ENCODE data around the gene PXYLP1.
A peak's percentile ranks its signal among the peaks of the same experiment; 100 is the strongest.
"Not testable (repeated sequence)": the region's sequence is repeated elsewhere in the genome, so short reads cannot be mapped to it uniquely, and the experiment has no call there.

Gene PXYLP1

GRCh38 chr3:141231101-141231951 lies at the start of gene PXYLP1:
Gene PXYLP1 (plus strand): TSS chr3:141231825. CDS start chr3:141260176, 28,351 bp downstream.
- peak; percentile 93 to 96 for DNase-seq

- no peak for DNase-seq
Measured at GRCh38 chr3:141183606-141184005, 48.0 kb upstream of the PXYLP1 start.

GRCh38 chr3:141184430-141184829 lies 47.2 kb upstream of the PXYLP1 start:
- DNase-seq: no peak

- DNase-seq: no peak
Measured at GRCh38 chr3:141191097-141191749, 40.4 kb upstream of the PXYLP1 start.

GRCh38 chr3:141192345-141192744 lies 39.3 kb upstream of the PXYLP1 start:
- peak; percentile 99 to 100 for DNase-seq

GRCh38 chr3:141193066-141193830 lies 38.4 kb upstream of the PXYLP1 start:
- DNase-seq: no peak

GRCh38 chr3:141201122-141201521 lies 30.5 kb upstream of the PXYLP1 start:
- DNase-seq: no peak

GRCh38 chr3:141202682-141203081 lies 28.9 kb upstream of the PXYLP1 start:
- no peak for DNase-seq

- no peak for DNase-seq
Measured at GRCh38 chr3:141203866-141204265, 27.8 kb upstream of the PXYLP1 start.

GRCh38 chr3:141204343-141204742 lies 27.3 kb upstream of the PXYLP1 start:
- DNase-seq: no peak

- DNase-seq: not testable (repeated sequence)
Measured at GRCh38 chr3:141211306-141211705, 20.3 kb upstream of the PXYLP1 start.

- DNase-seq: no peak
Measured at GRCh38 chr3:141212101-141212500, 19.5 kb upstream of the PXYLP1 start.

GRCh38 chr3:141212555-141212954 lies 19.1 kb upstream of the PXYLP1 start:
- no peak for DNase-seq

- no peak for DNase-seq
Measured at GRCh38 chr3:141216975-141217374, 14.7 kb upstream of the PXYLP1 start.

GRCh38 chr3:141217389-141217788 lies 14.2 kb upstream of the PXYLP1 start:
- DNase-seq: no peak

- no peak for DNase-seq
Measured at GRCh38 chr3:141218162-141218835, 13.3 kb upstream of the PXYLP1 start.

- no peak for DNase-seq
Measured at GRCh38 chr3:141218926-141219325, 12.7 kb upstream of the PXYLP1 start.

- no peak for DNase-seq
Measured at GRCh38 chr3:141223673-141224166, 7.9 kb upstream of the PXYLP1 start.

GRCh38 chr3:141225939-141226338 lies 5.7 kb upstream of the PXYLP1 start:
- no peak for DNase-seq

- DNase-seq: no peak
Measured at GRCh38 chr3:141227216-141227615, 4.4 kb upstream of the PXYLP1 start.

GRCh38 chr3:141227752-141228151 lies 3.9 kb upstream of the PXYLP1 start:
- DNase-seq: no peak

GRCh38 chr3:141228395-141228794 lies 3.2 kb upstream of the PXYLP1 start:
- DNase-seq: no peak

- DNase-seq: no peak
Measured at GRCh38 chr3:141229132-141229531, 2.5 kb upstream of the PXYLP1 start.
